A172 (cell line): ENCODE measurements around the gene AIF1L. TPM values are rescaled to one million over a fixed set of nuclear protein-coding genes. Genes with fewer than 3 reads are reported as not detected.

ENCODE experiments used
- DNase-seq: peaks from one replicate; pipeline ENCODE4 v3.0.0-alpha.2; 2015; ENCODE audit warnings: low spot score
- total RNA-seq: library from RNA; depleted of rRNA; stranded (reverse); fragments of >200 nt; shearing (Covaris generic); gene quantifications from 2 replicates; pipeline ENCODE4 v1.2.3, GENCODE V29; 2014; rRNA removed

The AIF1L gene
- total RNA-seq, 1 experiment from 2014 or later: 5.2 TPM

DNA sequence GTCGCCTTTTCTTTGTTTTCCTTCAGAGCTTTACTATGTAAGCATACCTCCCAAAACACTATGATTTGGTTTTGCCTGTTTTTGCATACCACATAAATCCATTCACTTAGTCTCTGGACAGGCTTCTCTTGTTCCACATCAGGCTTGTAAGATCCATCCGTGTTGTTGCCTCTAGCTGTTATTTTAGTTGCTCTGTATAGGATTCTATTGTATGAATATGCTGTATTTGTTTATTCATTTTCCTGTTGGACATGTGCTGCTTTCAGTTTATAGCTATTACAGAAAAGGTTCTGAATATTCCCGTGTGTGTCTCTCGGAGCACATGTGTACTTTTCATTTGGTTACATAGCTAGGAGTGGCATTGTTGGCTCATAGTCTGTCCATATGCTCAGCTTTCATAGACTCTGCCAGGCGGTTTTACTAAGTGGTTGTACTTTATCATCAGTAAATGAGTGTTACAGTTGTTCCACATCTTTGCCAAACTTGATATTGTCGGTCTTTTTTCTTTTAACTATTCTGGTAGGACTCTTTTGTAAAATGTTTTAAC is 70.9 kb downstream of the AIF1L start:
- no peak for DNase-seq

DNA sequence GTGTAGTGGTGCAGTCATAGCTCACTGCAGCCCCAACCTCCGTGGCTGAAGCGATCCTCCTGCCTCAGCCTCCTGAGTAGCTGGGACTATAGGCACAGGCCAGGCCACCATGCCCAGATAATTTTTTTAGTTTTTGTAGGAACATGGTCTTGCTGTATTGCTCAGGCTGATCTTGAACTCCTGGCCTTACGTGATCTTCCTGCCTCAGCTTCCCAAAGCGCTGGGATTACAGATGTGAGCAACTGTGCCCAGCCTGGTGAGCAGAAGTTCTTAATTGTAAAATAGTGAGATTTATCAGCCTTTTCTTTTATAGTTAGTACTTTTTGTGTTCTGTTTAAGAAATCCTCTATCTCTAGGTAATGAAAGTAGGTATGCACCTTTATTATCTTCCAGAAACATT is 71.6 kb downstream of the AIF1L start:
- DNase-seq: no peak

DNA sequence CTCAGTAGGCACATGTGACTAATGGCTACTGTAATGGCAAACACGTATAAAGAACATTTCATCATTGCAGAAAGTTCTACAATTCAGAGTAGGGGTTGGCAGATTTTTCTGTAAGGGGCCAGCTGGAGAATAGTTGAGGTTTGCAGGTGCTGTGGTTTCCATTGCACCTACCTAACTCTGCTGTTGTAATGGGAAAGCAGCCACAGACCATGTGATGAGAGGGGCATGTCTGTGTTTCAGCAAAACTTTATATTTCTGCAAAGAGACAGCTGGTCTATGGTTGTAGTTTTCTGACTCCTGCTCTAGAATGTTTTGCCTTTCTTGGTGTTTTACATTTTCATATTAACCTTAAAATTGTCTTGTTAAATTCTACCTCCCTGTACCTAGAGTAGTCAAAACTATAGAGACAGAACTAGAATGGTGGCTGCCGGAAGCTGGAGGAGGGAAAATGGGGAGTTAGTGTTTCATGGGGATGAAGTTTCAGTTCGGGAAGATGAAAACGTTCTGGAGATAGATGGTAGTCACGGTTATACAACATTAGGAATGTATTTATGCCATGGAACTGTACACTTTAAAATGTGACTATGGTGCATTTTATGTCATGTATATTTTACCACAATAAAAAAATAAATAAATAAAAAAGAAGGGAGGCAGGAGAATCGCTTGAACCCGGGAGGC is 73.4 kb downstream of the AIF1L start:
- DNase-seq: no peak

Other genes starting within 250 kb of the AIF1L start
- not detected in 2 replicates for gene QRFP, start 199.7 kb upstream of the AIF1L start, total RNA-seq
- gene FIBCD1, start 157.3 kb upstream of the AIF1L start, total RNA-seq: 1.6 and 2.6 TPM in 2 replicates
- 1.0 and 1.4 TPM in 2 replicates for gene LAMC3, start 87.4 kb upstream of the AIF1L start, total RNA-seq
- gene NUP214, start 29.1 kb downstream of the AIF1L start, total RNA-seq: 6.1 and 16.2 TPM in 2 replicates
- 1.8 and 2.5 TPM in 2 replicates for gene FAM78A, start 180.0 kb downstream of the AIF1L start, total RNA-seq
- 0.14 and 1.0 TPM in 2 replicates for gene PLPP7, start 193.2 kb downstream of the AIF1L start, total RNA-seq